ENCODE results near the gene TOMM70. TPM values are rescaled to one million over a fixed set of nuclear protein-coding genes. Genes with fewer than 3 reads are reported as not detected.

TOMM70 gene
- total and polyA plus RNA-seq, 2 of the 8 experiments (the other 6 are each of a cell fraction or from before 2014, with no cell fraction given) = 10.9 to 52.1 TPM

- no peak overlapping the region for H3K18ac ChIP-seq (ENCODE audit: extremely low read depth, low read length)
- H4K8ac ChIP-seq (ENCODE audit: extremely low read depth, insufficient read depth, low read length) = no peak overlapping the region
- no peaks in the 10 kb centered on the region for H3K79me2 ChIP-seq (ENCODE audit: control insufficient read depth in 1 of 2, insufficient read depth in 2 of 2, low read length in 2 of 2)
- no peak overlapping the region for H3K4me3 ChIP-seq (ENCODE audit: extremely low read depth in 1 of 4, insufficient read depth in 2 of 4, low read depth in 3 of 4, low read length in 4 of 4)
- no peak overlapping the region for H2BK20ac ChIP-seq (ENCODE audit: low read length)
- no peaks in the 10 kb centered on the region for H3K9me3 ChIP-seq (ENCODE audit: insufficient read depth in 2 of 2, low read depth in 1 of 2, low read length in 1 of 2)
- TF ChIP-seq KDM1A (IDR thresholded peaks at IDR 0.05; ENCODE audit: borderline replicate concordance, low read length) (no peak), RXRA (IDR thresholded peaks at IDR 0.05; ENCODE audit: insufficient read depth, low read depth, low read length) (no peak), ASH2L (IDR thresholded peaks at IDR 0.05; ENCODE audit: low read length) (no peak), CBX5 (IDR thresholded peaks at IDR 0.05; ENCODE audit: low read depth, low read length) (no peak), CBX8 (IDR thresholded peaks at IDR 0.05; ENCODE audit: borderline replicate concordance, low read depth, low read length) (no peak), NRF1 (IDR thresholded peaks at IDR 0.05; ENCODE audit: low read depth, low read length) (no peak), POLR2AphosphoS5 (IDR thresholded peaks at IDR 0.05; ENCODE audit: low read depth, low read length) (no peak), FOSL1 (IDR thresholded peaks at IDR 0.05; ENCODE audit: insufficient read depth, low read depth, low read length) (no peak), SIX5 (IDR thresholded peaks at IDR 0.05; ENCODE audit: low read depth, low read length) (no peak), RBBP5 (IDR thresholded peaks at IDR 0.05; ENCODE audit: borderline replicate concordance, low read depth, low read length) (no peak), TEAD4 (IDR thresholded peaks at IDR 0.05; ENCODE audit: low read depth, low read length) (no peak), GABPA (IDR thresholded peaks at IDR 0.05; ENCODE audit: borderline replicate concordance, insufficient read depth, low read length) (no peak), BACH1 (IDR thresholded peaks at IDR 0.05; ENCODE audit: low read length) (no peak)
- WGBS, 2 experiments (ENCODE audit: extremely low coverage in 1 of 2, insufficient coverage in 1 of 2, insufficient read length in 1 of 2, insufficient replicate concordance in 2 of 2, low coverage in 1 of 2, low lambda C conversion rate in 2 of 2, missing lambda C conversion rate in 1 of 2) = 98% methylated on average over 2 of the region's 2 CpGs; no CpG with 5 or more reads in 1 of the 2 experiments
- H3K14ac ChIP-seq (ENCODE audit: insufficient read length) = no peak overlapping the region
- CTCF ChIA-PET (ENCODE audit: partially characterized antibody) = interaction anchor here (2.0 kb wide), 1 partner anchor 9 kb away, joined by 4 read pairs; no protein-coding TSS in a partner anchor
- no peaks in the 10 kb centered on the region for H4K20me1 ChIP-seq (replicated peaks in 1 of 2; ENCODE audit: control insufficient read depth in 1 of 2, insufficient read depth in 2 of 2, low read length in 2 of 2)
- H4K5ac ChIP-seq (ENCODE audit: insufficient read length, low read depth, low read length) = no peak overlapping the region
- no peak for FAIRE-seq
- no peak overlapping the region for H3K9ac ChIP-seq (replicated peaks in 1 of 4; ENCODE audit: extremely low read depth in 1 of 4, low read depth in 3 of 4, low read length in 3 of 4)
- POLR2A ChIA-PET (ENCODE audit: partially characterized antibody) = no interaction called here
- H3K27ac ChIP-seq (ENCODE audit: low read depth, low read length) = no peak overlapping the region
- no peaks in the 10 kb centered on the region for H3K23me2 ChIP-seq (ENCODE audit: low read depth, low read length)
- H2BK12ac ChIP-seq (ENCODE audit: low read depth, low read length) = no peak overlapping the region
- H2AFZ ChIP-seq (ENCODE audit: low read length) = no peak overlapping the region
- H3K4me1 ChIP-seq (replicated peaks in 1 of 4; ENCODE audit: control insufficient read depth in 3 of 4, insufficient read depth in 4 of 4, low read length in 3 of 4) = no peaks in the 10 kb centered on the region
- H2BK15ac ChIP-seq (ENCODE audit: low read length) = no peak overlapping the region
- H3K4me2 ChIP-seq (ENCODE audit: insufficient read depth in 1 of 2, low read depth in 2 of 2, low read length in 2 of 2) = no peak overlapping the region
- H4K91ac ChIP-seq (replicated peaks; ENCODE audit: insufficient read length, low read length) = no peak overlapping the region
- no peak for DNase-seq (ENCODE audit: low read depth in 1 of 2, low spot score in 2 of 2)
- no peaks in the 10 kb centered on the region; a peak in 2 of 8 replicates for H3K36me3 ChIP-seq (ENCODE audit: control insufficient read depth in 2 of 4, insufficient read depth in 4 of 4, low read length in 3 of 4)
- H2AK5ac ChIP-seq (ENCODE audit: low read depth, low read length) = no peak overlapping the region
- H2BK5ac ChIP-seq (ENCODE audit: low read depth, low read length) = no peak overlapping the region
- H3K4ac ChIP-seq (replicated peaks; ENCODE audit: insufficient read length, low read depth, low read length) = no peak overlapping the region
- H3K56ac ChIP-seq (replicated peaks; ENCODE audit: insufficient read length, low read depth, low read length) = no peak overlapping the region
- no peak overlapping the region for H3K23ac ChIP-seq (ENCODE audit: insufficient read length)
- H3K27me3 ChIP-seq (replicated peaks in 1 of 4; ENCODE audit: control insufficient read depth in 3 of 4, extremely low read depth in 1 of 4, insufficient read depth in 3 of 4, low read length in 3 of 4) = no peaks in the 10 kb centered on the region
- no peak overlapping the region for H2BK120ac ChIP-seq (replicated peaks; ENCODE audit: low read depth, low read length)
- H3K79me1 ChIP-seq (ENCODE audit: low read depth, low read length) = no peaks in the 10 kb centered on the region
Measured at GRCh38 chr3:100427699-100428098, 26.8 kb upstream of the TOMM70 start.

Measured in H1 (cell line).